ENCODE results near the gene OR6K2. TPM values are rescaled to one million over a fixed set of nuclear protein-coding genes. Genes with fewer than 3 reads are reported as not detected.
"Not testable (repeated sequence)": the region's sequence is repeated elsewhere in the genome, so short reads cannot be mapped to it uniquely, and the experiment has no call there.

OR6K2 gene
- total RNA-seq, 1 donor from 2014 or later: not detected

DNA sequence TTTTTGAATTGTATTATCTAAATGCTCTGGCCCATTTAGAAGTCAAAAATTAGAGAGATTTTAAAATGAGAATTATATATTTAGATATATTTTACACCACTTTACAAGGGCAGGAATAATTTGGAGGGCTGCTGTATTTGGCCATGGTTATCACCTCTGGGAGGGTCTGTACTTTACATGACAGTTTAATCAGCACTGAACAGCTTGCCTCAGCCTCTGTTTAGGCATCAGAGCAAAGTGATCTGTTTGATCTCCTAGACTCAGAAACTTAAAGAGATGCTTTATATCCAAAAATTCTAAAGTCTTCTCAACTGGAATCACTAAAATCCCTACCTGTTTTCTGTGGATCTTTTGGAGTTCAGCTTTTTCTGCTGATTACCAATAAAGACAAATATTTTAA is 8.5 kb downstream of the OR6K2 start:
- Histone ChIP-seq H3K36me3 (no peaks in the 10 kb centered on the region), H3K9me3 (no peaks in the 10 kb centered on the region), H3K27ac (no peak overlapping the region), H3K27me3 (ENCODE audit: low read depth) (no peaks in the 10 kb centered on the region), H3K4me3 (no peak overlapping the region), H3K4me1 (no peaks in the 10 kb centered on the region)
- ATAC-seq (no peak), DNase-seq (no peak)
- intact Hi-C loops (cut with DNase I): no loop called here
- TF ChIP-seq, protein P1, sequence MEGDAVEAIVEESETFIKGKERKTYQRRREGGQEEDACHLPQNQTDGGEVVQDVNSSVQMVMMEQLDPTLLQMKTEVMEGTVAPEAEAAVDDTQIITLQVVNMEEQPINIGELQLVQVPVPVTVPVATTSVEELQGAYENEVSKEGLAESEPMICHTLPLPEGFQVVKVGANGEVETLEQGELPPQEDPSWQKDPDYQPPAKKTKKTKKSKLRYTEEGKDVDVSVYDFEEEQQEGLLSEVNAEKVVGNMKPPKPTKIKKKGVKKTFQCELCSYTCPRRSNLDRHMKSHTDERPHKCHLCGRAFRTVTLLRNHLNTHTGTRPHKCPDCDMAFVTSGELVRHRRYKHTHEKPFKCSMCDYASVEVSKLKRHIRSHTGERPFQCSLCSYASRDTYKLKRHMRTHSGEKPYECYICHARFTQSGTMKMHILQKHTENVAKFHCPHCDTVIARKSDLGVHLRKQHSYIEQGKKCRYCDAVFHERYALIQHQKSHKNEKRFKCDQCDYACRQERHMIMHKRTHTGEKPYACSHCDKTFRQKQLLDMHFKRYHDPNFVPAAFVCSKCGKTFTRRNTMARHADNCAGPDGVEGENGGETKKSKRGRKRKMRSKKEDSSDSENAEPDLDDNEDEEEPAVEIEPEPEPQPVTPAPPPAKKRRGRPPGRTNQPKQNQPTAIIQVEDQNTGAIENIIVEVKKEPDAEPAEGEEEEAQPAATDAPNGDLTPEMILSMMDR (IDR thresholded peaks at IDR 0.05): no peak

DNA sequence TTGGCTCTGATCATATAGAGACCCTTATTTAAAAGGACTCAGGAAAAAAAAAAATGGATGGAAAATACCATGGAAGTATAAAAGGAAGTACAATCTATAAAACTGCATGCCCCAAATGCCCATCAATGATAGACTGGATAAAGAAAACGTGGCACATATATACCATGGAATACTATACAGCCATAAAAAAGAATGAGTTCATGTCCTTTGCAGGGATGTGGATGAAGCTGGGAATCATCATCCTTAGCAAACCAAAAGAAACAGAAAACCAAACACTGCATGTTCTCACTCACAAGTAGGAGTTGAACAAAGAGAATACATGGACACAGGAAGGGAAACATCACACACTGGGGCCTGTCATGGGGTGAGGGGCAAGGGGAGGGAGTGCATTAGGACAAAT is 9.3 kb downstream of the OR6K2 start:
- ATAC-seq; intact Hi-C loops (cut with DNase I); H3K36me3 ChIP-seq; H3K4me1 ChIP-seq; H3K9me3 ChIP-seq; DNase-seq; H3K27me3 ChIP-seq (ENCODE audit: low read depth); H3K27ac ChIP-seq; H3K4me3 ChIP-seq: not testable (repeated sequence)

DNA sequence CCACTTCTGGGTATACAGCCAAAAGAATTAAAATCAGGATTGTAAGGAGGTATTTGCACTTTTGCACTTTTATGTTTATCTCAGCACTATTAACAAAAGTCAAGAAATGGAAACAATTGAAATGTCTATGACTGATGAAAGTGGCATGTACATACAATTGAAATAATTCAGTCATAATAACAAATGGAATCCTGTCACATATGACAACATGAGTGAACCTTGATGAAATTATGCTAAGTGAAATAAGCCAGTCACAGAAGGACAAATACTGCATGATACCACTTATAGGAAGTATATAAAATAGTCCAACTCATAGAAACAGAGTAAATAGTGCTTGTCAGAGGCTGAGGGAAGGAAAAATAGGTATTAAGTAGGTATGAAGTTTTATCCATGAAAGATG is 10.6 kb downstream of the OR6K2 start:
- no peak for DNase-seq
- TF ChIP-seq, protein P1 (IDR thresholded peaks at IDR 0.05): no peak
- Histone ChIP-seq H3K36me3 (no peaks in the 10 kb centered on the region), H3K4me1 (no peaks in the 10 kb centered on the region), H3K9me3 (no peaks in the 10 kb centered on the region), H3K27me3 (ENCODE audit: low read depth) (peaks cover 3% of the 10 kb centered on the region), H3K27ac (no peak overlapping the region), H3K4me3 (no peak overlapping the region)
- intact Hi-C loops (cut with DNase I): no loop called here
- ATAC-seq: no peak

DNA sequence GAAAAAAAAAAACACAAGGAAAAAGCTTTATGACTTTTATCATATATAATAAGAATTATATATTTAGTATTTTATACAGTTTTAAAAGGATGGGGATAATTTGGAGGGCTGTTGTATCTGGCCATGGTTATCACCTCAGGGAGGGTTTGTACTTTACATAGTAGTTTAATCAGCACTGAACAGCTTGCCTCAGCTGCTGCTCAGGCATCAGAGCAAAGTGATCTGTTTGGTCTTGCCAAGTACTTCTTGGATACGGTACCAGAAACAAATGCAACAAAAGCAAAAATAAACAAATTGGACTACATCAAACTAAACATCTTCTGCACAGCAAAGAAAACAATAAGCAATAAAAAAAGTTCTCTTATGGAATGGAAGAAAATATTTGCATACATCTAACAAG is 11.3 kb downstream of the OR6K2 start:
- TF ChIP-seq, protein P1 (IDR thresholded peaks at IDR 0.05): no peak
- peaks cover 3% of the 10 kb centered on the region for H3K27me3 ChIP-seq (ENCODE audit: low read depth)
- intact Hi-C loops (cut with DNase I): no loop called here
- no peaks in the 10 kb centered on the region for H3K4me1 ChIP-seq
- ATAC-seq: no peak
- no peak overlapping the region for H3K4me3 ChIP-seq
- no peak for DNase-seq
- no peak overlapping the region for H3K27ac ChIP-seq
- H3K36me3 ChIP-seq: no peaks in the 10 kb centered on the region
- no peaks in the 10 kb centered on the region for H3K9me3 ChIP-seq

DNA sequence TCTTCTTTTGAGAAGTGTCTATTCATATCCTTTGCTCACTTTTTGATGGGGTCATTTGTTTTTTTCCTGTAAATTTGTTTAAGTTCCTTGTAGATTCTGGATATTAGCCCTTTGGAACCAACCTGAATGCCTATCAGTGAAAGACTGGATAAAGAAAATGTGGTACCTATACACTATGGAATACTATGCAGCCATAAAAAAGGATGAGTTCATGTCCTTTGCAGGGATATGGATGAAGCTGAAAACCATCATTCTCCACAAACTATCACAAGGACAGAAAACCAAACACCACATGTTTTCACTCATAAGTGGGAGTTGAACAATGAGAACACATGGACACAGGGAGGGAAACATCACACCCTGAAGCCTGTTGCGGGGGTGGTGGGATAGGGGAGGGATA is 12.1 kb downstream of the OR6K2 start:
- intact Hi-C loops (cut with DNase I); H3K36me3 ChIP-seq; H3K4me3 ChIP-seq; H3K27ac ChIP-seq; ATAC-seq; H3K9me3 ChIP-seq; H3K4me1 ChIP-seq; DNase-seq; H3K27me3 ChIP-seq (ENCODE audit: low read depth): not testable (repeated sequence)

DNA sequence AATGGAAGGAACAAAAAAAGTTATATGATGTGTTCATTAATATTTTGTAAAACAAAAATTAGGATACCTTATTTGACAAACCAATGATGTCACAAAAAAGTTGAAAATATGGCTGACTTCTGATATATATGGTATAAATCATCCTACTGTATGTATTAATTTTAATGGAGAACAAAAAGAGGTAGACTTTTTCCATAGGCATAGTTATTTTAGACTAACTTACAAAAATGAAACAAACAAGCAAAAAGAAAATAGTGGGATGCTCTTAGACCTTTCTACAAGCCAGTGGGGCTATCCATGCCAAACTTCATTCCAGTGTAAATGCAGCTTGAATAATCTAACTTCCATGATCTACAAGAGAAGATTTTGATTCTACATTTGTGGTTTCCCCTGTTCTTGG is 13.4 kb downstream of the OR6K2 start:
- Histone ChIP-seq H3K9me3 (no peaks in the 10 kb centered on the region), H3K4me3 (no peak overlapping the region), H3K4me1 (no peaks in the 10 kb centered on the region), H3K27me3 (ENCODE audit: low read depth) (peaks cover 3% of the 10 kb centered on the region), H3K27ac (no peak overlapping the region), H3K36me3 (no peaks in the 10 kb centered on the region)
- DNase-seq: no peak
- TF ChIP-seq, protein P1 (IDR thresholded peaks at IDR 0.05): no peak
- intact Hi-C loops (cut with DNase I): no loop called here
- no peak for ATAC-seq

All from lower lobe of right lung (tissue), 2 donors.